CD4-positive, alpha-beta T cell treated with Interferon gamma for 1 hour (primary cell): ENCODE measurements around the gene CBFB.
"Not testable (repeated sequence)": the region's sequence is repeated elsewhere in the genome, so short reads cannot be mapped to it uniquely, and the experiment has no call there.

Source experiments
- DNase-seq: peaks from one replicate; pipeline ENCODE4 v3.0.0-alpha.2; 2020

CBFB gene

DNA sequence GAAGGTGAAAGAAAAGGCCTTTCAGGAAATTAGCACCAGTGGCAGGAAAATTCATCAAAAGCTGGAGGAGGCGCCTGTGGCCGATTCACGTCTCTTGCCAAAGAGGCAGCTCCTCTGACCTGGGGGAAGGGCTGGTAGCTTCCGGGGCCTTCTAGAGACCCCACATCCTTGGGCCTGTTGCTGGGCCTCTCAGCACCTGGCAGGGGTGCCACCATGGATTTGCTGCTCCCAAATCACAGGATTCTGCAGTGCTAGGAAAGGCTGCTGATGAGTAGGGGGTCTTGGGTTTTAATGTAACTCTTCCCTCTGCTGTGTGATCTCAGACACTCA lies 11.6 kb upstream of the CBFB start:
- DNase-seq: no peak

DNA sequence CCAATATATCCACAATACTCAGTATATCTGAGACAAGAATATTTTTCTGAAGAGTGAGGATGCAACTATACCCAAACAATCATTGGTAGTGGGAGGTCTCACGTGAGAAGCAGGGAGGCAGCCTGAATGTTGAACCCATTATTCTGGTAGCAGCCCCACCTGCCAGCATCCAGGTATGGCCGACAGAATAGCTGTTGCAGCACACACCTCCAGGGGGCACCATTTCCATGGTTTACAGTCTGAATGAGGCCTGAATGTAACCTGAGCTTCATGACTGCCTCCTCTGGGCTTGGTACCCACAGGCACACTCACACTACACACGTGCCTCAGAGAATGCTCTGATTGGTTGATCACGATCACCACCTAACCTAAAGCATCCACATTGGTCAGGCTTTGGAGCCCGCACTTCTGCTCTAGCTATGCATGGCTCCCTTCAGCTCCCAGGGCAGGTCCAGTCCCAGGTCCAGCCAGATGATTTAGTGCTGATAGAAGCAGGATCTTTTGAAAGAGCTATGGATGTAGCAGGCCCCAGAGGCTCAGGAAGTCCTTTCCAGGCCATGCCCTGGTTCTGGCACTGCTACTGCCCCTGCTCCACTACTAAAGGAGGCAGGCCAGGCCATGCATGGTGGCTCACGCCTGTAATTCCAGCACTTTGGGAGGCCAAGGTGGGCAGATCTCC lies 11.0 kb upstream of the CBFB start:
- DNase-seq: peak; percentile 81

DNA sequence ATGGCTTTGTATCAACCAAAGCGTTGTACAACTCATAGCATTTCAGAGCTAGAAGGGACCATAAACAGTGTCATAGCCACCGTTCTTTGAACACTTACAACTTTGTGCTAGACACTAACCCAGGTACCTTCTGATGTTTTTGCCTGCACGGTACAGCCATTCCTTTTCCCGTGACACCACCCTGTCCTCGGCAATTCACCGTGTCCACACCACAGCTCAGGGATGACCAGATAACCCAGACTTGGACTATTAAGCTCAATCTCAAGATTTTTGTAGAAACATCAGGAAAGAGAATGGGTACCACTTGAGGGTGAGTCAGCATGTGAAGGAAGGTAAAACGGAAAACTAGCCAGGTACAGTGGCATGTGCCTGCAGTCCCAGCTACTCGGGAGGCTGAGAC lies 9.8 kb upstream of the CBFB start:
- no peak for DNase-seq

- DNase-seq: no peak
Observed at GRCh38 chr16:67021321-67021720, 7.6 kb upstream of the CBFB start.

DNA sequence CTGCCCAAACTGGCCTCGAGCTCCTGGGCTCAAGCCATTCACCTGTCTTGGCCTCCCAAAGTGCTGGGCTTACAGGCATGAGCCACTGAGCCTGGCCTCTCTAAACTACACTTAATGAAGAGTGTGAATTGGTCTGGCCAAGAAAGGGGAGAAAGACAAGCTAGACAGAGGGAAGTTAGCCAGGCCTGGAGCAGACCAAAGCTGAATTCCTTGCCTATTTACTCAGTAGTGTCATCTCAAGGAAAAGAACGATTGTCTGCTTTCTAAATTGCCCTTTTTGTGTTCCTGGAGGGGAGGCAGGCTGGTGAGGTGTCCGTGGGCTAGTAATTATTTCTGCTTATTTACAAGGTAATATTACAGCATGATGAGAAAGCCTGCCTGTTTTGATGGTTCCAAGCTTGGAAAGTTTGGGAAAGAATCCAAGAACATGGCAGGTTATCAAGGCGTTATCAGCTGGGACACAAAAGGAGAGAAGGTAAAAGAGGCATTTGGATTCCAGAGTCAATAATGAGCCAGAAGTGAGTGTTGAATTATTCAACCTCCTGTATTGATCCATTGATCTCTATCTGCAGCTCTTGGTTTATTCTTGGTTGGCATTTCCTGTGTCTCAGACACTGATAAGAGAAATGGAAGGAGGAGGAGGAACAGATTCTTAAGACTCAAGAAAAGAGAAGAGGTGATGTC lies 6.3 kb upstream of the CBFB start:
- DNase-seq: no peak

DNA sequence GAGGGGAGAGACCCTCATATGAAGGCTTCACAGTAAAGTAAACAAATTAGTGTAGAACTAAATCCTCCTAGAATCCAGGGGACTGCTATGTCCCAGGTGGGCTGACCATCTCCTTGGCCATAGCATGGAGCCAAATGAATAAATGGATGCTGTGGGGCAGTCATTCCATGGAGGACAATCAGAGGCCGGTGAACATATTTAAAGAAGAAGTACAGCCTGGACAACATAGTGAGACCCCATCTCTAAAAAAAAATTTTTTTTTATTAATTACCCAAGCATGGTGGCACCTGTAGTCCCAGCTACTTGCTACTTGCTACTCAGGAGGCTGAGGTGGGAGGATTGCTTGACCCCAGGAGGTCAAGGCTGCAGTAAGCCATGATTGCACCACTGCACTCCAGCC lies 5.3 kb upstream of the CBFB start:
- no peak for DNase-seq

DNA sequence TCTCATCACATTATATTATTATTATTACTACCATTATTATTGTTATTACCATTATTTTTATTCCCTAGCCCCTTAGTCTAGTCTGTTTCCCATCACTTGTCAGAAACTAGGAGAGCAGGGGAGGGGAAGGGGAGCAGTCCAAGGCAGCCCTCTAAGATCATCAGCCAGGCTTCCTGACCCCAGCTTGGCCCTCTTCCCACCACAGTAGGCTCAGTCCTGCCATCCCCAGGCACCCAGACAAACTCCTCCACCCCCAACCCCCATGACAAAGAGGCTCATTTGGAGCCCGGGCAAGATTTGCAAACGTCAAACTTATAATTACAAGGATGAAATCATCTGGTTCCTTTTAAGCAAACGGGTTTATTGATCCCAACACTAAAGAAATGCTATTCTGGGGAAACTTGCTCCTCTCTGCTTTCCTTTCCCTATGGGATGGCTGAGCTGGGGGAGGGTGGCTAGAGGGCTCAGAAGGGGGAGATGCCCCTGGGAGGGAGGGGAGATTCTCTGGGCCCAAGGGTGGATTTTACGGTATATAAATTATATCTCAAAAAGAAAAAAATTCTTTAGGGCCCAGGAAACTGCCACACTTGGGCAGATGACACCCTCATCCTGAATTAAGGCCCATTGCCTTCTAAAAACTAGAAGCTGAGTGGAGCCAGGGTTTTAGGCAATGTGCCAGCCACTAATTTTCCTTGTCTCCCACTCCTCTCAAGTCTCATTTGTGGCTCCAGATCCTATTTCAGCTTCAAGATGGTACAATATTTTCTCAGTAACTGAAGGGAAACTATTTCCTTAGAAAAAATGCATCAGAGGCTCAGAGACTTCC lies 4.4 kb upstream of the CBFB start:
- no peak for DNase-seq

- no peak for DNase-seq
Observed at GRCh38 chr16:67025210-67025550, 3.8 kb upstream of the CBFB start.

- no peak for DNase-seq
Observed at GRCh38 chr16:67026570-67026969, 2.4 kb upstream of the CBFB start.

DNA sequence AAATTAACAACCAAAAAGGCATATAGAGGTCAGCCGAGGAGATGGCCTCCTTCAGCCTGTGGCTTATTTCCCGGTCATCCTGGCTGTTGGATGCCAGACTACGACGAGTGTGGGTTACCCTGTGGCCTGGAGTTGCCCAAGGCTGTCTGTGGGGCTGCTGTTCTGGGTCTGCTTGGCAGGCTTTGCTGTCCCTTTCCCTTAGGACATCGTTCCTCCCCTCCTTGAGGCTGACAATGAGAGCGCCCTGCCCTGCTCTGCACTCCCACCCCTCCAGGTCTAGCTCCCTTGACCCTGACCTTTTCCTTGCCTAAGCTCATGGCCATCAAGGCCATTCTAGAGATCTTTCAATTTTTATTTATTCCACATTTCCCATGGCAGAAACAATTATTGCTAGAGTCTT lies 1.9 kb upstream of the CBFB start:
- DNase-seq: no peak

GRCh38 chr16:67028167-67028695 lies 718 bp upstream of the CBFB start:
- DNase-seq: no peak

DNA sequence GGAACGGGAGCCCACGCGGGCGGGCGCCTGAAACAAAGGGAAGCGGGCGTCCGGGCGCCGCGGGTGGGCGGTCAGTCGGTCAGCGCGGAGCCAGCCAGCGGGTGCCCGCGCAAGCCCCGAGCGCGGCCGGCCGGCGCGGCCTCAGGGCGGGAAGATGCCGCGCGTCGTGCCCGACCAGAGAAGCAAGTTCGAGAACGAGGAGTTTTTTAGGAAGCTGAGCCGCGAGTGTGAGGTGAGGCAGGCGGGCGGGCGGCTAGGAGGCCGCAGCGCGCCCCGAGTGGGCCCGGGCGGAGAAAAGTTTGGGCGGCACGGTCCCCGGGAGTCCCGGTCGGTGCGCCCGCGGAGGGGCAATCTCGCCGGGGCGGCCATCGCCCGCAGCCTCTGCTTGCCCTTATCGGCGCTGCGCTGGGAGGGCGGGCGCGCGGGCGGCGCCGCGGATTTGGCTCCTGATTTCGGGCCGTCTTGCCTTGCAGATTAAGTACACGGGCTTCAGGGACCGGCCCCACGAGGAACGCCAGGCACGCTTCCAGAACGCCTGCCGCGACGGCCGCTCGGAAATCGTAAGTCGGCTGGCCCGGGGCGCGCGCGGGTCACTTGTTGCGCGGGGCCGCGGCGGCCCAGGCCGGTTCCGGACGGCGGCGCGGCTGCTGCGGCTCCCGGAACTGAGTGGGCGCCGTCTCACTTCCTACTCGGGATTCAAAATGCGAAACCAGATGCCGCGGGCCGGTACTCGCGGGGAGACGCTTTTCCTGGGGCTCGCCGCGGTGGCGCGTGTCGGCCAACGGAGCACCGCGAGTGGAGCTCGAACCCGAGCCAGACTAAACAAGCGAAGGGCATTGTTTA lies 526 bp downstream of the CBFB start:
- peak; percentile 50 for DNase-seq

DNA sequence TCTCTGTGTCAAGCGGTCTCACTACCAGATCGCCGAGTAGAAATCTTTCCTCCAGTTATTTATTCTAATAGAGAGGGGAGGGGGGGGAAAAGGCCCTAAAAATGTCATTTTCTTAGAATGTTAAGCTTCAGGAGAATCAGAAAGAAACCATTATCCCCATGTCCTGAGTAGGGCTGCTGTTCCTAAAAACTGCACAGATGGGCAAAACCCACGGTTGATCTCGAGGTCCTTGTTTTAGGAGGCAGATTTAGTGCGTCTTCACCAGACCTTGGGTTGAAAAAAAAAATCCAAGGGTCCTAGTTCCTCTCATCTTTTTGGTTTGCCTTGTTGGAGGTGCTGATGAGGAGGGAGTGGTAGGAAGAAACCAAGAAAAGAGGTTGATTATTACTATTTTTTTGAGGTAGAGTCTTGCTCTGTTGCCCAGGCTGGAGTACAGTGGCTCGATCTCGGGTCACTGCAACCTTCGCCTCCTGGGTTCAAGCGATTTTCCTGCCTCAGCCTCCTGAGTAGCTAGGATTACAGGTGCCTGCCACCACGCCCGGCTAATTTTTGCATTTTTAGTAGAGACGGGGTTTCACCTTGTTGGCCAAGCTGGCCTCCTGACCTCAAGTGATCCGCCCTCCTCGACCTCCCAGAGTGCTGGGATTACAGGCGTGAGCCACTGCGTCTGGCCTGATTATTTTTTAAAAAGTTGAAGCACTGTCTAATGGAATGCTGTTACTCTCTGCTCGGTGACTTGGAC lies 1.4 kb downstream of the CBFB start:
- no peak for DNase-seq

DNA sequence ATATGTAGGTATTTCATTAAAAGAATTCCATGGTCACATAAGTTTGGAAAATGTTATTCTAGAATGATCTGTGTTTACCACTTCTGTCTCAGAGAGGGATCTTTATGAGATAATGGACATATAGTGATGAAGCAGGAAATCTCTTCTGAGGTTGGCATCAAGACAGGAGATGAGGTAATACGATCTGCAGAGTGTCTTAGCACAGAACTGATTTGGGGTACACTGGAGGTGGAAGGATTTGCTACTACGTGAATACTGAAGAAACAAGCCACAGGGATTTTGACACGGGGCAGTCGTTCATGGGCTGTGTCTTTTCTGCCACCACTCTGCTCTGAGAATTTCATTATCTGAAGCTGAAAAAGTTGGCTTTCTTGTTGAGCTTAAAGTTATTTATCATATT lies 5.5 kb downstream of the CBFB start:
- no peak for DNase-seq

DNA sequence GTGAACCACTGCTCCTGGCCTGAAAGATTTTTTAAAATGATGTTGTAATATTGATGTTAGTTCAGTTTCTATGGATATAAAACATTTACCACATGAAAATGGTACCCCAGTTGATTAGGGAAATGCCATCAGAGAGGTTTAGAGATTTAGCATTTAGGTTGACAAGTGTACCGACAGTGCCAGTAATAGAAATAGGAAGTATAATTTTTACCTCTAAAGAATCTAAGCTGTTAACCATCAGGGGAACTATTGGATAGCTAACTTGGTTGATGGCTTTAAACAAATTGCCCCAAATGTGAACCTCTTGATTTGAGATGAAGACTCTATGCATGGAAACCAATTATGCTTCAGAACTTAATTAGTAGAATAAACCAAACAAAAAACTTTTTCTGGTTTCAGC lies 6.4 kb downstream of the CBFB start:
- DNase-seq: no peak

DNA sequence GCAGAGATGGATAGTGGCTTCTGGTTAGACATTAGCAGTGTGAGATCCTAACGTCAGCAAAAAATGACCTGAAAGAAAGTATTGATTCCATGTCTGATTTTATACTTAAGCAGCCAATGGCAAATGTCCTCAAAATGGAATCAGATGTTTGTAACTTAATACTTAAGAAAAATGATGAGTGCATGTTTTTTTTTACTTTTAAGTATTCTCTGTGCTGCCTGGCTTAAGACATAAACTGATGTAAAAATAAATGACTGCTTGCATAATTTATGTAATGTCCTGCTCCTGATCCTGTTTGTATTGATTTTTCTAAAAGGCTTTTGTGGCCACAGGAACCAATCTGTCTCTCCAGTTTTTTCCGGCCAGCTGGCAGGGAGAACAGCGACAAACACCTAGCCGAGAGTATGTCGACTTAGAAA lies 7.4 kb downstream of the CBFB start:
- no peak for DNase-seq

- DNase-seq: no peak
Observed at GRCh38 chr16:67039260-67040020, 10.5 kb downstream of the CBFB start.

DNA sequence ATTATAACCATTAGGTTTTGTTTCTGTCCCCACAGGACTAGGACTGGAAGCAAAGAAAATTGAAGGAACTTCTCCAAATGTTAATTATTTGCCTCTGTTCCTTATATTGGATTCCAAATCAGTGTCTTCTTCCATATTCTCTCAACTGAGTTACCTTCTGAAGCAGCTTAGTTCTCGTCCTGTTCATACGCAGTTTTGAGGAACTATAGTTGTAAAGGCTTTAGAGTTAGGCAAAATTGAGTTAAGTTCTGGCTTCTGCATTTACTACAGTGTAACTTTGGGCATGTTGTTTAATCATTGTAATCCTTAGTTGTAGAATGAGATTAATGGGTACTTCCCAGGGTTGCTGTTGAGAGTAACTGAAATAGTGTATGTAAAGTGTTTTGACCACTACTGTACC lies 11.2 kb downstream of the CBFB start:
- DNase-seq: no peak

- no peak for DNase-seq
Observed at GRCh38 chr16:67040906-67041305, 12.0 kb downstream of the CBFB start.

- DNase-seq: not testable (repeated sequence)
Observed at GRCh38 chr16:67041520-67041919, 12.6 kb downstream of the CBFB start.

GRCh38 chr16:67043420-67043819 lies 14.5 kb downstream of the CBFB start:
- no peak for DNase-seq

DNA sequence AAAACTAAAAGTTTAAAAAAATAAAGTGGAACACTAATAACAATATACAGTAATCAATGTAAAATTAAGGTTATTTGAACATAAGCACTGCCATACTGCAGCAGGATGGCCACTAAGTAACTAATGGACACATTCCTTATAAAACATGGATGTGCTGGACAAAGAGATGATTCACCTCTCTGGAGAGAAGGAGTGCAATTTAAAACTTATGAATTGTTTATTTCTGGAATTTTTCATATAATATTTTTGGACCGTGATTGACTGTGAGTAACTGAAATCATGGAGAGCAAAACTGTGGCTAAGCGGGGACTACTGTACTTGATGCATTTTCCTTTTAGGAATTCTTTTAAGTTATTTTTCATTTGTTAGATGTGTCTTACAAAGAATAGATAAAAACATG lies 21.8 kb downstream of the CBFB start:
- DNase-seq: no peak
